HG03060 (cell line): ENCODE measurements around the gene CBFA2T3.
"Not testable (repeated sequence)": the region's sequence is repeated elsewhere in the genome, so short reads cannot be mapped to it uniquely, and the experiment has no call there.

ENCODE experiments used
- ATAC-seq: cut with Tn5 transposase; IDR thresholded peaks from one replicate; pipeline ENCODE4 v1.9.1; 2021; ENCODE audit warnings: low read depth, moderate number of reproducible peaks; ENCODE audit not compliant: unreplicated experiment

CBFA2T3 gene

DNA sequence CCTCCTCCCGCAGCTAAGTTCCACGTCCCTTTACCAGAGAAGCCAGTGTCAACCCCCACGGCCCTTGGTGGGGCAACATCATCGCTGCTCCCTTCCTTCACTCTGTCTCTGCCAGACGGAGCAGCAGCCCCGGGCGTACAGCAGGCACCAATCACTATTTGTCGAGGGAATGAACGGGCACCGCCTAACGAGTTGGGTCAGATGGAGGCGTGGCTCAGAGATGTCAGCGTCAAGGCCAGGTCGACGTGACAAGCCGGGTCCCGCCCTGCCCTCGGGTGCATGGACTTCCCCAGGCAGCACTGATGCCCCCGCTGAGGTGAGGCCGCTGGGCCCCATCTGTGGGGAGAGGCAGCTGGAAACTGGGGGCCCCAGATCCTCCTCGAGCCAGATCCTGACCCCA is 50.0 kb downstream of the CBFA2T3 start:
- ATAC-seq, result no peak

GRCh38 chr16:88926374-88926990 is 50.5 kb downstream of the CBFA2T3 start:
- no peak for ATAC-seq

DNA sequence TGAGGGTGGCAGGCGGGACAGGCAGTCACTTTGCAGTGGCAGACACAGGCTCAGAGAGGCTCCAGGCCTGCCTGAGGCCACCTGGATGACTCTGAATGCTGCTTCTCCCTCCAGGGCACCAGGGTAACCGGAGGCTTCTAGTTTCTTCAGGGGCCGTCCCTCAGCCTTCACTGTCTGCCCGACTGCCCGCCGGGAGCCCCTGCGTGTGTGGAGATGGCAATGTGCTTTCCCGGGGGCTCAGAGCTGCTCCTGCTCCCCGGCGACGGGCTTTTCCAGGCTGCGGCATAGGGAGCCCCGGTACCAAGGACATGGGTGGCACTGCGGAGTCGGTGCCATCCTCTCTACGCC is 51.5 kb downstream of the CBFA2T3 start:
- ATAC-seq, result no peak

- ATAC-seq, result no peak
These were observed 52.0 kb downstream of the CBFA2T3 start for GRCh38 chr16:88924834-88925539.

DNA sequence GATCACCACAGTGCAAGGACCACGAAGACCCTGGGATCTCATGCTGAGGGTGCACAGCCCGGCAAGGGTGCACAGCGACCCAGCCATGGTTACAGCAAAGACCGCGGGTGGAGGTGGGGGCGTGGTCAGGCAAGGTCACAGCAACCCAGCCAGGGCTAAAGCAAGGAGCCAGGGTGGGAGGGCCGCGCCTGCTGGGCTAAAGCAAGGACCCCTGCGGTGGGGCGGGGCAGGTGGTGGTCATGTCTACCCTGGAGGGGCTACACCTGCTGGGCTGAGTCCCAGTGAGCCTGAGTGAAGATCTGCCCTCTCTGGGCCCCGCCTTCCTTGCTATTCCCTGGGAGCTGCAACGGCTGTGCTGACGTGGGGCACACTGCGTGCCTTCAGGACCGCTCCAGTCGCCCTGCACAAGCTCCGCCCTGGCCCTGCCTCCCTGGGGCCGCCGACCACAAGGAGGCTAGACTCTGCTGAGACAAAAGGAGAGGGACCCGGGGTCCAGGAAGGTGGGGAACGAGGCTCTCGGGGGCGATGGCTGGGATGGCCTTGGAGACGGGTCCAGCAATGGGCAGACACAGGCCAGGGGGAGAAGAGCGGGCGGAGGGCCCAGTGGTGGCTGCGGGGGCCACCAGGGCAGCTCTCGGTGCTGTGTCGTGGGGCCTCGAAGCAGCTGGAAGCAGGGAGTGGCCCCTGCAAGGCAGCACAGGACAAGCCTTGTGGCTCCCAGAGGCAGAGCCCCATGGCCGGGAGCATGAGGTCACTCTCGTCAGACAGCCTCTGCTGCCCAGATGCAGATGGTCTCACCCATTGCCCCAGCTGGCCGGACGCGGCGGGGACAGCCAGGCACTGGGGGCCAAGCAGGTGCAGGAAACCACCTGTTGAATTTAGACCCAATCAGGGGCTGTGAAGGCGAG is 52.8 kb downstream of the CBFA2T3 start:
- ATAC-seq, result no peak

DNA sequence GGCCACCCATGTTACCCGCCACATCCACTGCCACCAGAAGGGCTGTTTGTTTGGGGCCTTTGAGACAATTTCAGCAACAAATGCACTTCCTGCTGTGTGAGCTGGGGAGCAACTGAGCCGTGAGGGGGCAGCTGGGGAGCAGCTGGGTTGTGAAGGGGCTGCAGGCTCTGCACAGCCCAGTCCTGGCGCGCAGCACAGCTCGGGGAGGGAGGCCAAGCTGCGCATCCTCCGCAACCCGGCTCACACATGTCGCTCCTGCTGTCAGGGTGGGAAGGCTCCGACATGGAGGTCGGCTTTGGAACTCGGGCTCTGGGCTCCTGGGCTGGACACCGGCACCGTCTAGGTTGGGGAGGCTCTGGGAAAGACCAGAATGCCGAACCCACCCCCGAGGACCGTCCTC is 53.6 kb downstream of the CBFA2T3 start:
- ATAC-seq, result no peak

DNA sequence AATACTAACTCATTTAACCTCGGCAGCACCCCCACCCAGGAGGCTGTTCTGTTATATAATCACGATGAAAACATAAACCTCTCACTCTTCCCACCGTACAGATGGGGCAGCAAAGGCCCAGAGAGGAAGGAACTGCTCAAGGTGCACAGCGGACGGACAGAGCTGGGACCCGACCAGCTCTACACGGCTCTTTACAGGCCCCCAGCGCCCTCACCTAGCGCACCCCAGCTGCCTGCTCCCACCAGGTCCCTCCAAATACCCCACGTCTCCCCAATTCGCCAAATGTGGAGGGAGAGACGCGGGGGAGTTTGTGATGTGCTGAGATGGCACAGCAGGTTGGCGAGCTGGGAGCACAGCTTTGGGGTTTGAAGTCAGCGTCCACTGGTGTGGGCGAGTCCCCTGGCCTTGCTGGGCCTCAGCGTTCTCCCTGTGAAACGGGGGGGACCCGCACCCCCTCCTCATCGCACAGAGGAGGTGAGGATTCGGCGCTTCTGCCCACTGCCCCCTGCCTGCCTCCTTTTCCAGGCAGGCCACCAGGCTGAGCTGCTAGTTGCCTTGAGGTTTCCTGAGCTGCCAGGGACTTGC is 54.1 kb downstream of the CBFA2T3 start:
- ATAC-seq, result no peak

- no peak for ATAC-seq
These were observed 54.7 kb downstream of the CBFA2T3 start for GRCh38 chr16:88922114-88922825.

- ATAC-seq, result no peak
These were observed 55.4 kb downstream of the CBFA2T3 start for GRCh38 chr16:88921591-88921990.

- ATAC-seq, result no peak
These were observed 56.1 kb downstream of the CBFA2T3 start for GRCh38 chr16:88920618-88921590.

- ATAC-seq, result no peak
These were observed 57.1 kb downstream of the CBFA2T3 start for GRCh38 chr16:88919936-88920335.

DNA sequence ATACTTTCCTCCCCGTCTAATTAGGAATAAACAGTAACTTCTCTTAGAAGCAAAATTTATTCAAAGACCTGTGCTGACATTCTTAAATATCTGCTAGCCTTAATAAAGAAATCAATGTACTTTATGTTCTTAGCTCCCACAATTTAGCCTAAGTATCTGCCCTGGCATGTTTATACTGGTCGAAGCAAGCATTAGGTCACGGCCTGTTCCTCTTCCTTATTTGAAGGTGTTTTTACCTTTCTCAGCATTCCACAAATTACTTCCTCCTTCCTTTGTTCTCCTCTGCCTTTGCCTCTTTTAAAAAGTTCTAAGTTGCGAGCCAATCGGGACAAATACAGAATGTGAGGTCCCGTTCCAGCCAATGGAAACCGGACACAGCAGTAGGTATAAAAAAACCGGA is 58.1 kb downstream of the CBFA2T3 start:
- not testable (repeated sequence) for ATAC-seq

DNA sequence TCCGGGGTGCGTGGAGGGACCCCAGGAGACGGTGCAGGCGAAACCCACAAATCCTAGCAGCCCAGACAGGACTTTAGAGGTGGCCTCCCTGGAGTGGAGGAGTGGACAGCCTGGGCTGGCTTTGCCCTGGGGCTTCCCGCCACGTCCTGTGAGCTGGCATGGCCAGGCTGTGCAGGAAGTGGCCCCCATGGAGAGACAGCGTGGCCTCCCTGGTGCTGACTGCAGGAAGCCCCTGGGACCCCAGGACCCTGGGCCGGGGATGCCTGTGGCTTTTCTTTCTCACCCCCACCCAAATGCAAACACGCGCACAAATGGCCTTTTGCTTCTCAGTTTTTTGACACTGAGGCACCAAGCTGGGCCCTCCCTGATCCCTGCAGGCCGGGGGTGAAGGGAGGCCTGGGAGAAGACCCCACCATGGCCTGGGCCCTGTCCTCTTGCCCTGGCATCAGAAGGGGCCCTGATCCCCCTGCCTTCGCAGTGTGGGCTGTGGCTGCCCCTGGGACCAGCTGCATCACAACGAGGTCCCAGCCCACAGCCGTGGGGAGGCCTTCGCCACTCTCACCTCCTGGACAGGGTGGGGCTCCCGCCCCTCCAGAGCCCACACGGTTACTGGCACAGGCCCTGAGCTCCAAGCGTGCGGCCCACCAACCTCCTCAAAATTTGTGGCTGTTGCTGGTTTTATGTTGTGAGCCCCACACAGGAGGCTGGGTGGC is 58.9 kb downstream of the CBFA2T3 start:
- ATAC-seq, result no peak

DNA sequence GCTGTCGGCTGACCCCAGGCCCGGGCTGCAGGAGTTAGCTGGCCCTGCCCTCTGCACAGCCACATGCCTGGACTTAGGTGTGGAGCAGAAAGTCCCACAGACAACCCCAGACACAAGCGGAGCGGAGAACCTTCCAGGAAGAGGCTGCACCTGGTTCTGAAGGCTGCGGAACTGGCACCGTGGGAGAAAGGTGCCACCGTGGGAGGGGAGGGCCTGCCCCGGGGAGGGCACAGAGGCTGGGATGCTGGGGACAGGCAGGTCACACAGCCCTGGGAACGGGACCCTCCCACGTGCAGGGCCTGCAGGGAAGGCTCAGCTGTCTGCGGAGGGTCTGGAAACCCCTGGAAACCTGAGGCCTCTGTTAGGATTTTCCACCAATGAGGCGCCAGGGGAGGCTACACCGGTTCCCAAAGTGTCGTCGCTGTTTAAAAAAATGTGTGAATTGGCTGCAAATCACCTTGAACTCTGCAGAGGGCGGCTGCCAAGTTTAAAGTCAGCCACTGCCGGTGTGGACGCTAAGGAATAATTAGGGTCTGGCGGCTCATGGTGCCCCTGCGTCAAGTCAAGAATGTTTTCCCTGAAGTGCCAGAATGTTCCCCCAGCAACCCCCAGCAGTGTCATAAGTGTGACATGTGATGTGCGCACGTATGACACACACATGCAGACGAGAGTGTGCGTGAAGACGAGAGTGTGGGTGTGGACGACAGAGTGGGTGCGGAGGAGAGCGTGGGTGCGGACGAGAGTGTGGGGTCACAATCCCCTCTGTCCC is 59.7 kb downstream of the CBFA2T3 start:
- no peak for ATAC-seq

DNA sequence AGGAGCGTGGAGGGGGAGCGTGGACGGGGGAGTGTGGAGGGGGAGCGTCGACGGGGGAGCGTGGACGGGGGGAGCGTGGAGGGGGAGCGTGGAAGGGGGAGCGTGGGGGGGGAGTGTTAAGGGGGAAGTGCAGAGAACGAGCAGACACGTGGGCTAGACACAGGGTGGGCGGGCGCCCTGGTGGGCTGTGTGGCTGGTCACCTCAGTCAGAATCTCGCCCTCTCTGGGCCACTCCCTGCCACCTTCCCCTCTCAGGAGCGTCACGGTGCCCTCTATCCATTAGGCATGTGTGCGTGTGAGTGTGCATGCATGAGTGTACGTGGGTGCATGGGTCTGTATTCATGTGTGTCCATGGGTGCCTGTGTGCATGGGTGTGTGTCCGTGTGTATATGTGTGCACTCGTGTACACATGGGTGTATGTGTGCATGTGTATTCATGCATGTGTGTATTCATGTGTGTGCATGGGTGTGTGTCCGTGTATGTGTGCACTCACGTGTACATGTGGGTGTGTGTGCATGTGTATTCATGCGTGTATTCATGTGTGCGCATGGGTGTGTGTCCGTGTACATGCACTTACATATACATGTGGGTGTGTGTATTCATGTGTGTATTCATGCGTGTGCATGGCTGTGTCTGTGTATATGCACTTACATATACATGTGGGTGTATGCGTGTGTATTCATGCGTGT is 61.2 kb downstream of the CBFA2T3 start:
- no peak for ATAC-seq

- no peak for ATAC-seq
These were observed 62.1 kb downstream of the CBFA2T3 start for GRCh38 chr16:88914750-88915368.

DNA sequence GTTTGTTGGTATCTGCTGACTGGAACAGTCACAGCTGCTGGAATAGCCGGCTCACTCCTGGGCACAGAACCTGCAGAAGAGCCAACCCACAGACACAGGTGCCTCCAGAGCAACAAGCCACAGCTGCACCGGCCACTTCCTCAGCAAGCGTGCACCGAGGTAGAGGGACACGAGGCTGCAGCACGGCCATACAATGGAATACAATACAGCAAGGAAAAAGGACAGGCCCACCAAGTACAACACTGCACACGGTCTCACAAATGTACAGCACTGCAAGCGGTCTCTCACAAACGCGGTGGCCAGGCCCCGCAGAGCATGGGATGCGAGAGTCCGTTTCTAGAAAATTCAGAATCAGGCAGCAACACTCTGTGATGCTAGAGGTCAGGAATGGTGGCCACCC is 63.1 kb downstream of the CBFA2T3 start:
- no peak for ATAC-seq
